Activated effector memory CD4-positive, alpha-beta T cell treated with anti-CD3 and anti-CD28 coated beads, Interleukin-2, amount 50 U/mL, for 16 hours (primary cell): ENCODE results near the gene CD300LG.
A peak's percentile ranks its signal among the peaks of the same experiment; 100 is the strongest.
"Not testable (repeated sequence)": the region's sequence is repeated elsewhere in the genome, so short reads cannot be mapped to it uniquely, and the experiment has no call there.

ENCODE experiments used
- DNase-seq: peaks from one replicate; pipeline ENCODE4 v3.0.0-alpha.2; 2020

Gene CD300LG

DNA sequence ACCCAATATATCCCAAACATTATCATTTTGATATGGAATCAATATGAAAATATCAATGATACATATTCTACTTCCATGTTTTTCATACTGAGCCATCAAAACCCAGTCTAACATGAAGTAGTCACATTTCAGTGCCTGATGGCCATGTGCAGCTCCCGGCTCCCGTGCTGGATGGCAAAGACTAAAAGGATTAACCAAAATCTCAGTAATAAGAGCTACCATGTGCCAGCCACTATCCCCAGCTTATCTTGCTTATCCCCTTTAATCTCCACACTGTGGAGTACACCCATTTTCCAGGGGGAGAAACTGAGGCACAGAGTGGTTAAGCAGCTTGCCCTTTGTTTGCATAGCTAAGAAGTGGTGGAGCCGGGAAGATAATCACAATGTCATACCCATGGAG, 9.2 kb downstream of the CD300LG start:
- no peak for DNase-seq

DNA sequence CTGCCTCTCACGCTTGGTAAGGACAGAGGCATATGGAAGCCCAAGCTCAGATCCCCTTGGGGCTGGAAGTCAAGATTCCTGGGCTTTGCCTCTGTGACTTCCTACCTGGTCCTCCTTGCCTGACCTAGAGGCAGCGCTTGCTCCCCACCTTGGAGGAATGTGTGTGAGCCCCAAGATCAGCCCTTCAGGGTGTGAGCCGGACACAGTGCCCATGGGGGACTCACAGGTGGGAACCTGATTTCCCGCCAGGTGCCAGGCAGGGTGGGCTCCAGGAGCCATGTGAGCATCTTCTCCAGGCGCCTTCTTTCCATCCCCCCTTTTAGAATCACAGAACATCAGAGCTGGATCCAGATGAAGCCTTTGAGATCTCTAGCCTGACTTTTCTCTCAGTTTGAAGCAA, 10.2 kb downstream of the CD300LG start:
- DNase-seq: no peak

DNA sequence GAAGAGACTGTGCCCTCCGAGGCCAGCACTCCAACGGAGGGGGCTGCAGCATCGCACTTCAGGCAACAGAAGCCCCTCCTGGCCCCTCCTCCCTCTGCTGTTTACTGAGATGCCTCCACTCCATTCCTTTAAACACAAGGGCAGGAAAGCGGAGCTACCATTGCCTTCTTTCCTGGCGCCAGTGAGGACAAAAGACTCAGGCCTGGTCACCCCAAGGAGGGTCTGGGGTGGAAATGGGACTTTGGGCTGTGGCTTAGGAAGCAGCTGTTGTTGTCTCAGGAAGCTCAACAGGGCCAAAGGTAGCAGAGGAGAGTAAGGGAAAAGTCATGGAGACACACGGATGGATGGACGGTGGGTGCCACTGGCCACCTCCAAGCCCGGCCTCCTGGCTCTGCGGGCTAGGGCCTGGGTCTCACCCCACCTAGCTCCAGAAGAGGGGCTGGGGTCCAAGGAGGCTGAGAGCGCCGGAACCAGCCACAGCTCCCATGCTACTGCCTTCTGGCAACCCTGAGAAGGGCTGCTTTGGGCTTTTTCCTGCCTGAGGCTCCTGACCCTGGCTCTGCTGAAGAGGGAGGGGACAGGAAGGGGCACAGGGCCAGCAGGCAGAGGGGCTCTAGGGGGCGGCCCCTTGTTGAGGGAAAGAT, 11.1 kb downstream of the CD300LG start:
- DNase-seq: no peak

DNA sequence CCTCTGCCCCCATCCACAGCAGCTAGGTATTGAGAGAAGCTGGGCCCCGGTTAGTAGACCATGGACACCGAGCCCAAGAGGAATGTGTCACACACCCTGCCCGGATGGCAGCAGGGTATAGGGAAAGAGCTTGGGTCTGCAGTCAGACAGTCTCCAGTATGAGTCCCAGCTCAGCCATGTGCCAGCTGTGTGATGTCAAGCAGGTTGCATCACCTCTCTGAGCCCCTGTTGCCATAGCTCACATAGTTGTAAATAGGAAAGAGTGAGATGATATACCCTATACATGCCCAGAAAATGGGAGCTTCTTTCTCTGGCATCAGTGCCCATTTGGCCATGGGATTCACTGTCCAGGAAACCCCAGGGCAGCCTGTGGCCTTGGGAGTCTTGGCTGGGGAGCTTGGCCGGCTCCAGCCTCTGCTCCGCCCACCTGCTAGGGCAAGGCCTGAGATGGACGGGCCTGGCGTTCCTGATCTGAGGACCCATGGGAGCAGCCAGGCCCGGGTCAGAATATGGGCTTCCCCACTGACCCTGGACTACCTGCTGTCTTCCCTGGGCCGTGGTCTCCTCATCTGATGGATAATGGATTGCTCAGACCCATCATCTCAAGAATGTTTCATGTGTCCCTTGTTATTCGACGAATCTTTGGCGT, 13.2 kb downstream of the CD300LG start:
- no peak for DNase-seq

DNA sequence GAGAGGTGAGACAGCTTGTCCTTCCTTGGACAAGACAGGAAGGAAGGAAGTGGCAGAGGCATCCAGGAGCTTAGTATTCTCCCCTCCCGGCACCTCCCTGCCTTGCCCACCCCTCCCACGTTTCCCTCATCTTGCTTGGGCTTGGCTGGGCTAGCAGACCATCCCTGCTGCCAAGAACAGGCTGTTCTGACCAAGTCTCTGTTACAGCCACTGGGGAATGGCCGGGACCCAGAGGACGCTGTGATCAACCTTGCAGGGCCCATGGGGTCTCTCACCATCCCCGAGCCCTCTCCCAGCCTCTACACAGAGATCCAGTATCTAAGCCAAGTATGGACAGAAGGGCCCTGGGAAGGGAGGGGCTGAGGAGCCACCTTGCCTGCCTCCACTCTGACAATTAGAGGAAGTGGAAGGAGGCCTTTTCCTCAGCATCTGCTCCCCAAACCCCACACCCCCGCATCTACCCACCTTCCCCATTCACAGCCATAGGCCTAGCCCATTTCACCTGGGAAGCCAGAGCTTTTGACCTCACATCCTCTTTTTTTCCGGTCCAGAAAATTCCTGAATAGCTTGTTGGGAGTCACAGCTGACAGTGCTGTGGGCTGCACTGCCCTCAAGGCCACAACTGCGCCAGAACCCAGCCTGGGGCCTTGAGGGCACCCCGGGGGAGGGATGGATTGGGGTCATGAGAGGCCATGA, 14.1 kb downstream of the CD300LG start:
- DNase-seq: no peak

DNA sequence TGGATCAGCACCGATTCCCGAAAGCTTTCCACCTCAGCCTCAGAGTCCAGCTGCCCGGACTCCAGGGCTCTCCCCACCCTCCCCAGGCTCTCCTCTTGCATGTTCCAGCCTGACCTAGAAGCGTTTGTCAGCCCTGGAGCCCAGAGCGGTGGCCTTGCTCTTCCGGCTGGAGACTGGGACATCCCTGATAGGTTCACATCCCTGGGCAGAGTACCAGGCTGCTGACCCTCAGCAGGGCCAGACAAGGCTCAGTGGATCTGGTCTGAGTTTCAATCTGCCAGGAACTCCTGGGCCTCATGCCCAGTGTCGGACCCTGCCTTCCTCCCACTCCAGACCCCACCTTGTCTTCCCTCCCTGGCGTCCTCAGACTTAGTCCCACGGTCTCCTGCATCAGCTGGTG, 15.0 kb downstream of the CD300LG start:
- DNase-seq: no peak

DNA sequence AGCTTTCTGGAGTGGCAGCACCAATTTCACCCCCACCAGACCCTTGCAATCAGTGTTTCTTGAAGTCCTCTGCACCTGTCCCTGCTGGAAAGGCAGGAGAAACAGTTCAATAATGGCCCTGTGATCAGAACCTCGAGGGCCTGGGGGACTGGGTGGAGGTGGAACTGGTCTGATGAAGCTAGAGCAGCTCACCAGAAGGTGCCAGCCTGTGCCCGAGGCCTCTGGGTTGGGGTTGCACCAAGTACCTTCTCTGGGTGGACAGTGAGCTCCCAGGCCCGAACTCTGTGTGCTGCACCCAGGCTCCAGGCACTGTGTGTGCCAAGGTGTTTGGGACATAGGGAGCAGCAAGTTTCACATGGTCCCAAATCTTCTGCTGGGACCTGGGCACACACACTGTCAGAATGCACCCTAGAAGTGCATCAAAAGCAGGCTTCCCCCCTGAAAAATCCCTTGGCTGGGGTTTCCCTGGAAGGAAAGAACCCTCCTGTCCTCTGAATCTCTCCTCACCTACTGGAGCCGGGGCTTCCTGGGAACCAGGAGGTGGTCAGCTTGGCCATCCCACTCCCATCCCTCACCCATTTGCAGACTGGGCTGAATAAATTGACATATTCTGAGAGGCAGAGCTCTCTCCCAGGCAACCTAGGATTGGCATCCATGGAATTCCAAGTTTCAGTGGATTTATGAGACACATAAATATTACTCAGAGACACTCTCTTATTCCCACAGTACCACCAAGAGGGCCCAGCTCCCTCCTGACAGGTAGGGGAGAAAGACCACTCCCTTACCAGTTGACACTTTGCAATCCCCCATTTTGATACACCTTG, 17.4 kb downstream of the CD300LG start:
- no peak for DNase-seq

DNA sequence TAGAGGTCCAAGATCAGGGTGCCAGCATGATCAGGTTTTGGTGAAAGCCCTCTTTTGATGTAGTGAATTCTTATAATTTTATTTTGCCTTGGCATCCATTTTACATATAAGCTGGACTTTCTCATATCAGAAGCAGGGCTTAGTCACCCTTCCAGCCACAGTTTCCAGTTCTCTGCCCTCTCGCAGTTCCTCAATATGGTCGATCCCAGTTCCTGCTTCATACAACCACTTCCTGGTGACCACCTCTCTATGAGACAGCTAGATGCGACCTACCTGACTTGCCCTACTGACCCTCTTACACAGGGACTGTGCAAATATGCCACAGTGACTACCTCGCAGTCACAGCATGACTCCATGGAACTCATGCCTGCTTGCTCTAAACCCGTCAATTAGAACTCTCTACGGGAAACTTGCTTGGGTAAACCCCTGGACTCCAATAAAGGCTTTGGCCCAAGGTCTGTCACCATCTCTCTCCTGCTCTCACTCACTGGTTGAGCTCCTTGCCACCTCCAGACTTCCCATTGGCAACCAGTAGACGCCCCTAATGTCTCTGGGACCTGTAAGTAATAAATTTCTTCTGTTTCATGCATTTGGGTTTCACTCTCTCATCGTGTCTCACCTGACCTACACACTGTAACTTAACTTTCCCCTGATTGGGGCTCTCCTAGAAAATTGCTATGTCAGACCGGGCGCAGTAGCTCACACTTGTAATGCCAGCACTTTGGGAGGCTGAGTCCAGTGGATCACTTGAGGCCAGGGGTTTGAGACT, 21.4 kb downstream of the CD300LG start:
- no peak for DNase-seq

DNA sequence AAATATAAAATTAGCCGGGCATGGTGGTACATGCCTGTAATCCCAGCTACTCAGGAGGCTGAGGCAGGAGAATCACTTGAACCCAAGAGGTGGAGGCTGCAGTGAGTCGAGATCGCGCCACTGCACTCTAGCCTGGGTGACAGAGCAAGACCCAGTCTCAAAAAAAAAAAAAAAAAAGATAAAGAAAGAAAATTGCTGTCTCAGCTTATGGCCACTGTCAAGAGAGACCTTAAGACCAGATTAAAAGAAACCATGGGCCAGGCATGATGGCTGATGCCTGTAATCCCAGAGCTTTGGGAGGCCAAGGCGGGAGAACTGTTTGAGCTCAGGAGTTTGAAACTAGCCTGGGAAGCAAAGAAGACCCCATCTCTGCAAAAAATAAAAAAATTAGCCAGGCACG, 22.1 kb downstream of the CD300LG start:
- DNase-seq: not testable (repeated sequence)

DNA sequence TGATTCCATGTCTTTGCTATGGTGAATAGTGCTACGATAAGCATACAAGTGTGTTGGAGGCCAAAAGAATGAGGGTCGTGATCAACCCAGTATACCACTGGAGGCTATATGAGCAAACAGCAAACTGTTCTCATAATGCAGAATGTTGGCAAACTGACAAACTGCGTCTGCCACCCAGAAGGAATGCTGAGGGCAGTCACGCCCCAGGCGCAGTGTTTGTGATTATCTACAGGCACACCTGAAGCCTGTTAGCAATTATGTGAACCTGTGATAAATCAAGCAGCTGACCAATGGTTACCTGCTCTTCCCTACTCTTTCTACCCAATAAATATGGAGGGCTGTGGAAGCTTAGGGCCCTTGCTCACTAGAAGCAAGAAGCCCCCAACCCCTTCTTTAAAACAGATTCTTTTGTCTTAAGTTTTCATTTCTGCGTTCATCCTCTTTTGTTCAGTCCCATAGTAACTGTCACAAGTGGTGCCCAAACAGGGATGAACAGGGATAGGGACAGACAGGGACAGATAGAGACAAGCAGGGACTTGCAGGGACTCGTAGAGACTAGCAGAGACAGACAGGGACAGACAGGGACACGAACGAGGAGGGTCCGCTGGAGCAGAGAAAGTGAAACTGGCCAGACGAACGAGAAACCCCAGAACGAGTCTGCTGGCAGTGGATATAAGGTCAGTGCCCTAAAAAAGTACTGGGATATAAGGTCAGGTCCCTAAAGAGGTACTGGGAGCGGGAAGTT, 25.1 kb downstream of the CD300LG start:
- DNase-seq: no peak

DNA sequence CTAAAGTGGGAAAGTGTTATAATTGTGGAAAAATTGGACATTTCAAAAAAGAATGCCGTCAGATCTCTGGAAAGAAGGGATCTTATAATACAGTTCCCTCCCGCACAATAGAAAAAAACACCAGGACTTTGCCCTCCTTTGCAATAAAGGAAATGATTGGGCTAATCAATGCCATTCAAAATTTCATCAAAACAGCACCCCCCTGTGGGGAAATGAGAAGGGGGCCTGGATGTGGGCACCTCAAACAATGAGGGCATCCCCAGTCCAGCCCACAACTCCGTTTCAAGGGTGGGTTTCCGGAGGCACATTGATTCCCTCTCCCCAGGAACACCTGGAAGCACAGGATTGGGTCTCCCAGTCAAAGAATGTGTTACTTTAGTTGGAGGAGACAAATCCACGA, 26.1 kb downstream of the CD300LG start:
- no peak for DNase-seq

DNA sequence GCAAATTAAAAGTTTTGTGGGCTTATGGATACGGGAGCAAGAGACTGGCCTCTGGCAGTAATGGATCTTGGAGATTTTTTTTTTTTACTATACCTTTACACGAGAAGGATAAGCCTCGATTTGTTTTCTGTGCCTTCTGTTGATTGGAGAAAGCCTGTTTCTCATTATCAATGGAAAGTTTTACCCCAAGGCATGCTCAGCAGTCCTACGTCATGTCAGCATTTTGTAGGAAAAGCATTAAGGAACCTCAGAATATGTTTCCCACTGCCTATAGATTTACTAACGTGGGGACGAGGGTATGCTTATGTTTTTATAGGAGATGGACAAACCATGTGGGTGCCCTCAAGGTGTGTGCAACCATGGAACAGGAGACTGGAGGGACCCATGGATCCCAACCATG, 26.8 kb downstream of the CD300LG start:
- DNase-seq: no peak

DNA sequence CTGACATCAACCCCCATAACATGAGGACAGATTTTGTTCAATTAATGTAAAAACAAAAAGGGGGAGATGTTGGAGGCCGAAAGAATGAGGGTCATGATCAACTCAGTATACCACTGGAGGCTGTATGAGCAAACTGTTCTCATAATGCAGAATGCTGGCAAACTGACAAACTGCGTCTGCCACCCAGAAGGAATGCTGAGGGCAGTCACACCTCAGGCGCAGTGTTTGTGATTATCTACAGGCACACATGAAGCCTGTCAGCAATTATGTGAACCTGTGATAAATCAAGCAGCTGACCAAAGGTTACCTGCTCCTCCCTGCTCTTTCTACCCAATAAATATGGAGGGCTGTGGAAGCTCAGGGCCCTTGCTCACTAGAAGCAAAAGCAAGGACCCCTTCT, 27.3 kb downstream of the CD300LG start:
- no peak for DNase-seq

DNA sequence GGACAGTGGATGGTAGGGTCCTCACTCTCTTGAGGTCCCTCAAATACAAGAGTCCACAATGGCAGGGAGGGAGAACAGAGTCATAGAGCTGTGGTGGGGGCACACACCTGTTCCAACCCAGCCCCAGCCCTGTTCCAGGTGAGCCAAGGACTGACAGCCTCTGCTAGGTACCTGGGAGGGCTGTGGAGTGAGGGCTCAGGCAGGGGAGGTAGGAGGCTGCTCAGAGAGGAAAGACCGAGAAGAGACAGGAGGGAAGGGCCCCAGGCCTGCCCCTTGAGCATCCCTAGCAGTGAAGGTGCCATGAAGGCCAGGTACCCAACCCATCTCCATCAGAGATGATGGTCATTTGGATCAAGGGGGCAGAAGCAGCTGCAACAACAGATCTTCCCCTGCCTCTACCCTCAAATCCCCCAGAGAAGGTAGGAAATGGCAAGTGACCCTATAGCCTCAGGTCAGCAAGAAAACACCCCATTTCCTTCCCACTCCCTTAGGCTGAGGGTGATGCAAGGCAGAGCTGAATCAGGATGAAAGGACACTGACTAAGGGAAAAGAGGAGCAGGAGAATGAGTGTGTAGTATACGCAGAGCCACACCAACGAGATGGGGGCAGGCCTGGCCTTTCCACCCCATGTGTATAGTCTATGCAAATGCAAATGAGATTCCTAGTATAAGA, 28.6 kb downstream of the CD300LG start:
- DNase-seq: no peak

DNA sequence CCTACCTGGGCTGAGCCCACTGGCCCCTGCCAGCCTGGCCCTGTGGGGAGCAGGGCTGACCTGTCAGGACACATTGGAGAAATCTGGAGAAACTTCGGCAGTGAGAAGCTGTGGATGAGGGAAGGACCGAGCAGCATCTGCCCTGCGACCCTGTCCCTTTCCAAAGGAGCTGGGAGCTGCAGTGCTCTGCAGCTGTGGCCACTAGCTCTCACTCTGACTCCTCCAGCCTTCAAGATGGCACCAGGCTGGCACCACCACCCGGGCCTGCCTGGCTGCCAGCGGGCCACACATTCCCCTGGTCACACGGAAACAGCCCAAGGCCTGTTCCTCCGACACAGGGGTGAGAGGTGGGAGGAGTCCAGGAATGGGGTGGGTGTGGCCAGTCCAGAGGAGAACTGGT, 30.1 kb downstream of the CD300LG start:
- DNase-seq: no peak

DNA sequence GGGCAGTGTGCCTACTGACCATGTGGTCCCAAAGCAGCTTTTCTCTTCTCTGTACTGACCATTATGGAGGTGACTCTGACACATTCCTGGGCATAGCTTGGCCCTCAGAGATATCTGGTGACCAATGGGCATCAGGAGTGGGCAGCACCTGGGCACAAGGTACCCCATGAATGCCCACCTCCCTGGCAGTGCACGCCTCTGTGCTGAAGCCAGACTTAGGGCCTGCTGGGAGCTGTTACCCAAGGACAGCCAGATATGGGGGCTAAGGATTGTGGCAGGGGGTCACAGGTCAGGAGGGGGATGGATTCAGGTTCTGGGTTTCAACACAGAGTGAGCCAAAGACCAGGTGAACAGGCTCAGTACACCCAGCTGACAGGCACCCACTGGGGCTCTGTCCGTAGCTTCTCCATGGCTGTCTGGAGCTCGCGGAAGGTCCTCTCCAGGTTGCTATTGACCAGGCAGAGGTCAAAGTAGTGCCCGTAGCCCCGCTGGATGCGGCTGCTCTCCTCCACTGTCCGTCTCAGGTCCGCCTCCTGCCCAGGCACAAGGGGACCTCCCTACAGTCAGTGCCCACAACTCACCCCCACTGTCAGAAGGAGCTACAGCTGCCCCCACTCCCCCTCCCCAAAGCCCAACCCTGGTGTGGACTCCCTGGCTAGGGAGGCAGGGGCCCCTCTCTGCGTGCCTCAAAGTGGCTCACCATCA, 30.6 kb downstream of the CD300LG start:
- no peak for DNase-seq

DNA sequence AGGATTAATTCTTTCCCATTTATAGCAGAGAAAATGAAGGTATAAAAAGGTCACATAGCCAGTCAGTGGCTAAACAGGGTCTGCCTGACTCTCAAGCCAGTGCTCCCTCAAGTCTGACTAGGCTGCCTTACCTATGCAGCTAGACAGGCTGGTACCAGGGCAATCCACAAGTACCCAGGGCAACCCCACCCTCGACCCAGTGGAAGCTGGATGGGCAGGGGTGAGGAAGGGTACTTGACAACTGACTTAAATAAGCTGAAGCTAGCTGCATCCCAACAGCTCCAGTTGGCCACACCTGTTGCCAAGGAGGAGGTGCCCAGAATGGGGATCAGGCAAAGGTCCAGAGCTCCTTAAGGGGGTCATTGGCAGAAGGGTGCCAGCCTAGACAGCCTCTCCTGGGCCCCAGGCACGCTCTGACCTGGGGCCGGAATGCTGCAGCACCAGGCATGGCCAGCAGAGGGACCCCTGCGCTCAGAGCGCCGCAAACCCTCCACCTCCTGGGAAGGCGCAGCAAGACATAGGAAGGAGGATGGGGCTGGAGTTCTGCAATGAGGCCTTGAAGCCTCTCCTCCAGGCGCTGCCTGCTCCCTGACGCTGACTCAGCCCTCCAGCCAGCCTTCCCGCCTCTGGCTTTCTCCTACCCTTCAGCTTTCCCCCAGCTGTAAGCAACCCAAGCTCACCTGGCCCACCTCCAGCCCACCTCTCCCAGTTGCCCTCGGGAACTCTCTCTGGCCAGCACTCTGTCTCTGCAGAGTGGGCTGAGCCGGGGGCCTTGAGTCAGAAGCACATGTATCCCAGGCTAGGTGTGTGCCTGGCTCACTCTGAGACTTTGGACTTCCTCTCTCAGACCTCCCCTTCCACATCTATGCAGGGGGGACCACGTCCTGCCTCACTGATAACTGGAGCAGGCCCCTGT, 31.5 kb downstream of the CD300LG start:
- peak; percentile 90 for DNase-seq

DNA sequence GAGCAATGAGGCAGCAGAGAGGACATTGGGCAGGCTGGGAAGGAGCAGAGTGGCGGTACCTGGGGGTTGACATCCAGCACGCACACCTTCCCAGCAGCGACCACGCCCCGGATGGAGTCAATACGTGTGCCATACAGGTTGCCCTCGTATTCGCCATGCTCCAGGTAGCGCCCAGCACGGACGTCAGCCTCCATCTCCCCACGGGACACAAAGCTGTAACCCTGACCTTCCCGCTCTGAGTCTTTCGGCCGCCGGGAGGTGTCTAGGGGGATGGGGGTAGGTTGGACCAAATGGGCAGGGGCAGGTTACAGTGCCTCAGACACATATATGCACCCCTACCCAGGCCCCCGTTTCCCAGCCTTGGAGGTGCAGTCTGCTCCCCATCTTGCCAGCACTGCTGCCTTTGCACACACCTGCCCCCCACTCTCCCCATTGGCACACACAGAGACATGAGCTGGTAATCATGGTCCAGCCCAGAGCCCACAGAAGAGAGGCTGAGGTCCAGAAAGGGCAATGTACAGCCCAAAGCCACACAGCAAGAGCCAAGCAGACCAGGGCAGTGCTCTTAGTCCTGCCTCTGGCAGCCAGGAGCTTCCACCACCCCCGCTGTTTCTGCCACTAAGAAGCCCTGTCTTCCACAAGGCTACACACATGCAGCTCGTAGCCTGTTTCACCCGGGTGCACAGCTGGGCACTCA, 32.9 kb downstream of the CD300LG start:
- no peak for DNase-seq

DNA sequence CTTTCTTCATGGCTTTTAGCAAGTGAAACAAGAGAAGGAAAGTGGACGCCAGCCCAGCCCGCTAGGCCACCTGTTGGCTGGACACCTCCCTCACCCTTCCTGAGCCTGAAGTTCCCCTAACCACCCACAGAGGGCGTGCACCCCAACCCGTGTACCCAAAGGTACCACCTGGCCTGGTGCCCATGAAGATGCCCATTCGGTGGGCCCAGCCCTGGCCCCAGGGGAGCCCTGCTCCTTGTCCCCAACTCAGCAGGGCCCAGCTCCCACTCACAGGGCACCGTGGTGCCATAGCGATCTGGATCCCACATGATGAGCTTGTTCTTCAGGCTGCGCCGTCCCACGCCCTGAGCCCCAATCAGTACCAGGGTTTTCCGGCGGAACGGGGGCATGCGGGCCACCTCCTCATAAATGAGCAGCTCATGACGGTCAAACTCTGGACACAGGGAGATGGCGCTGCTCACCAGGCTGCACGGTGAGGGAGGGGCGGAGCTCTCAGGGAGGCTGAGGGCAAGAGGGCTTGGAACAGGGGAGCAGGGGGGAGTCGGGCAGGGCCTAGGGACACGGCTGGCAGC, 33.5 kb downstream of the CD300LG start:
- DNase-seq: peak; percentile 81
